SK-N-SH treated with all-trans-retinoic acid at 6 μM for 48 hours (cell line): ENCODE measurements around the gene VPS29.

Experiments used
- ATAC-seq: fragments of 200-7000 bp; cut with Tn5 transposase; 3 replicates; pipeline ENCODE4 v1.9.1; 2020; ENCODE audit warnings: mild to moderate bottlenecking, moderate library complexity
- ARNTL ChIP-seq: fragments of 450-650 bp; formaldehyde crosslinking; IDR thresholded peaks from 2 replicates; pipeline ENCODE4 v1.5.0; 2020; ENCODE audit warnings: low read depth, mild to moderate bottlenecking, moderate library complexity, borderline replicate concordance
- BACH2 ChIP-seq: fragments of 250-450 bp; sonication (Bioruptor Pico); IDR thresholded peaks from 2 replicates; pipeline ENCODE4 v1.9.0; 2021; ENCODE audit warnings: mild to moderate bottlenecking, borderline replicate concordance
- CSDC2 ChIP-seq: fragments of 250-450 bp; sonication (Bioruptor Pico); IDR thresholded peaks from 2 replicates; pipeline ENCODE4 v1.5.0; 2020; ENCODE audit warnings: mild to moderate bottlenecking, moderate library complexity
- ESRRG ChIP-seq: fragments of 250-450 bp; sonication (Bioruptor Pico); IDR thresholded peaks from 2 replicates; pipeline ENCODE4 v1.6.1; 2021; ENCODE audit warnings: mild to moderate bottlenecking
- GLIS3 ChIP-seq: fragments of 250-450 bp; sonication (Bioruptor Pico); IDR thresholded peaks from 2 replicates; pipeline ENCODE4 v1.5.0; 2020; ENCODE audit warnings: mild to moderate bottlenecking, moderate library complexity
- ISL1 ChIP-seq: fragments of 250-450 bp; sonication (Bioruptor Pico); IDR thresholded peaks from 2 replicates; pipeline ENCODE4 v2.1.2; 2022; ENCODE audit warnings: mild to moderate bottlenecking, moderate library complexity
- OSR1 ChIP-seq: fragments of 250-450 bp; sonication (Bioruptor Pico); IDR thresholded peaks from 2 replicates; pipeline ENCODE4 v1.8.0; 2022; ENCODE audit warnings: moderate library complexity, mild to moderate bottlenecking, inconsistent platforms
- PPARA ChIP-seq: fragments of 250-450 bp; sonication (Bioruptor Pico); IDR thresholded peaks from 2 replicates; pipeline ENCODE4 v1.5.0; 2020; ENCODE audit warnings: mild to moderate bottlenecking, borderline replicate concordance
- RARB ChIP-seq: fragments of 250-450 bp; sonication (Bioruptor Pico); IDR thresholded peaks from 2 replicates; pipeline ENCODE4 v1.8.0; 2021; ENCODE audit warnings: mild to moderate bottlenecking, moderate library complexity
- SNAI2 ChIP-seq: fragments of 250-450 bp; sonication (Bioruptor Pico); IDR thresholded peaks from 2 replicates; pipeline ENCODE4 v1.5.0; 2020; ENCODE audit warnings: mild to moderate bottlenecking, moderate library complexity
- TCF4 ChIP-seq: fragments of 250-450 bp; sonication (Bioruptor Pico); IDR thresholded peaks from 2 replicates; pipeline ENCODE4 v1.8.0; 2021; ENCODE audit warnings: mild to moderate bottlenecking, moderate library complexity, borderline replicate concordance
- TOX ChIP-seq: fragments of 250-450 bp; sonication (Bioruptor Pico); IDR thresholded peaks from 2 replicates; pipeline ENCODE4 v1.8.0; 2021; ENCODE audit warnings: mild to moderate bottlenecking, moderate library complexity, borderline replicate concordance
- ZC3H10 ChIP-seq: fragments of 250-450 bp; sonication (Bioruptor Pico); IDR thresholded peaks from 2 replicates; pipeline ENCODE4 v1.5.1; 2021; ENCODE audit warnings: mild to moderate bottlenecking, moderate library complexity
- ZFP30 ChIP-seq: fragments of 450-650 bp; formaldehyde crosslinking; IDR thresholded peaks from 2 replicates; pipeline ENCODE4 v1.5.0; 2022; ENCODE audit warnings: mild to moderate bottlenecking, moderate library complexity
- ZNF565 ChIP-seq: fragments of 450-650 bp; formaldehyde crosslinking; conservative IDR thresholded peaks from 2 replicates; pipeline ENCODE4 v1.5.0; 2020; ENCODE audit warnings: low read depth, mild to moderate bottlenecking, moderate library complexity
- ZNF70 ChIP-seq: fragments of 450-650 bp; formaldehyde crosslinking; IDR thresholded peaks from 2 replicates; pipeline ENCODE4 v1.5.0; 2020; ENCODE audit warnings: mild to moderate bottlenecking, moderate library complexity
- ZNF8 ChIP-seq: fragments of 450-650 bp; formaldehyde crosslinking; IDR thresholded peaks from 2 replicates; pipeline ENCODE4 v1.5.0; 2020; ENCODE audit warnings: mild to moderate bottlenecking, moderate library complexity
- TF ChIP-seq, protein P1 (sequence below): fragments of 250-450 bp; sonication (Bioruptor Pico); IDR thresholded peaks from 2 replicates; pipeline ENCODE4 v1.5.1; 2020; ENCODE audit warnings: low read depth, mild to moderate bottlenecking, moderate library complexity
- TF ChIP-seq, protein P2 (sequence below): fragments of 250-450 bp; sonication (Bioruptor Pico); IDR thresholded peaks from 2 replicates; pipeline ENCODE4 v1.8.0; 2021; ENCODE audit warnings: low read depth, mild to moderate bottlenecking, moderate library complexity, borderline replicate concordance
- TF ChIP-seq, protein P3 (sequence below): fragments of 250-450 bp; sonication (Bioruptor Pico); IDR thresholded peaks from 2 replicates; pipeline ENCODE4 v1.5.1; 2021; ENCODE audit warnings: mild to moderate bottlenecking, moderate library complexity
- TF ChIP-seq, protein P4 (sequence below): fragments of 250-450 bp; sonication (Bioruptor Pico); IDR thresholded peaks from 2 replicates; pipeline ENCODE4 v1.5.0; 2020; ENCODE audit warnings: mild to moderate bottlenecking, moderate library complexity

Gene VPS29

DNA sequence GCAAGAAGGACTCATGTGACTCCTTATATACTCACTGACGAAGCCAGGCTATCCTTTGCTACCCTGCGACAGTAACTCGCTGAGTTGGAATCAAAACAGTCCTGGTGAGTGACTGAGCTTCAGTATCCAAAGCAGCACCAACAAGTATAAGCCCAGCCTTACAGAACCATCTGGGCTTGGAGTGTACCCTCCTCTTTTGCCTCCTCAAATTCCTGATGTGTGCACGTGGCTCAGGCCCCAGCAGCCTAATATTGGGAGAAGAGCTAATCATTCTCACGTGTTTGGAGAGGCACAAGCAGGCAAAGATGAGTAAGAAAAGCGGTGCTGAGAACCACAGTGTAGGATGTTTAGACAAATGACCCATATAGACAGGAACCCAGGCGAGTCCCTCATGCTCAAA is 46.8 kb upstream of the VPS29 start:
- ATAC-seq = no peak
- TF ChIP-seq, protein P1, sequence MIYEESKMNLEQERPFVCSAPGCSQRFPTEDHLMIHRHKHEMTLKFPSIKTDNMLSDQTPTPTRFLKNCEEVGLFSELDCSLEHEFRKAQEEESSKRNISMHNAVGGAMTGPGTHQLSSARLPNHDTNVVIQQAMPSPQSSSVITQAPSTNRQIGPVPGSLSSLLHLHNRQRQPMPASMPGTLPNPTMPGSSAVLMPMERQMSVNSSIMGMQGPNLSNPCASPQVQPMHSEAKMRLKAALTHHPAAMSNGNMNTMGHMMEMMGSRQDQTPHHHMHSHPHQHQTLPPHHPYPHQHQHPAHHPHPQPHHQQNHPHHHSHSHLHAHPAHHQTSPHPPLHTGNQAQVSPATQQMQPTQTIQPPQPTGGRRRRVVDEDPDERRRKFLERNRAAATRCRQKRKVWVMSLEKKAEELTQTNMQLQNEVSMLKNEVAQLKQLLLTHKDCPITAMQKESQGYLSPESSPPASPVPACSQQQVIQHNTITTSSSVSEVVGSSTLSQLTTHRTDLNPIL = no peak
- TF ChIP-seq ZNF70 (CRISPR knock-in tag) = no peak
- TF ChIP-seq ESRRG (CRISPR knock-in tag) = no peak
- TF ChIP-seq, protein P2, sequence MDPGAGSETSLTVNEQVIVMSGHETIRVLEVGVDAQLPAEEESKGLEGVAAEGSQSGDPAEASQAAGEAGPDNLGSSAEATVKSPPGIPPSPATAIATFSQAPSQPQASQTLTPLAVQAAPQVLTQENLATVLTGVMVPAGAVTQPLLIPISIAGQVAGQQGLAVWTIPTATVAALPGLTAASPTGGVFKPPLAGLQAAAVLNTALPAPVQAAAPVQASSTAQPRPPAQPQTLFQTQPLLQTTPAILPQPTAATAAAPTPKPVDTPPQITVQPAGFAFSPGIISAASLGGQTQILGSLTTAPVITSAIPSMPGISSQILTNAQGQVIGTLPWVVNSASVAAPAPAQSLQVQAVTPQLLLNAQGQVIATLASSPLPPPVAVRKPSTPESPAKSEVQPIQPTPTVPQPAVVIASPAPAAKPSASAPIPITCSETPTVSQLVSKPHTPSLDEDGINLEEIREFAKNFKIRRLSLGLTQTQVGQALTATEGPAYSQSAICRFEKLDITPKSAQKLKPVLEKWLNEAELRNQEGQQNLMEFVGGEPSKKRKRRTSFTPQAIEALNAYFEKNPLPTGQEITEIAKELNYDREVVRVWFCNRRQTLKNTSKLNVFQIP (CRISPR knock-in tag) = no peak
- no peak for TF ChIP-seq TCF4 (CRISPR knock-in tag)
- TF ChIP-seq CSDC2 (CRISPR knock-in tag) = no peak
- TF ChIP-seq GLIS3 (CRISPR knock-in tag) = no peak
- no peak for TF ChIP-seq ZC3H10 (CRISPR knock-in tag)
- no peak for TF ChIP-seq ISL1 (CRISPR knock-in tag)
- no peak for TF ChIP-seq OSR1 (CRISPR knock-in tag)
- no peak for TF ChIP-seq SNAI2 (CRISPR knock-in tag)
- TF ChIP-seq, protein P3, sequence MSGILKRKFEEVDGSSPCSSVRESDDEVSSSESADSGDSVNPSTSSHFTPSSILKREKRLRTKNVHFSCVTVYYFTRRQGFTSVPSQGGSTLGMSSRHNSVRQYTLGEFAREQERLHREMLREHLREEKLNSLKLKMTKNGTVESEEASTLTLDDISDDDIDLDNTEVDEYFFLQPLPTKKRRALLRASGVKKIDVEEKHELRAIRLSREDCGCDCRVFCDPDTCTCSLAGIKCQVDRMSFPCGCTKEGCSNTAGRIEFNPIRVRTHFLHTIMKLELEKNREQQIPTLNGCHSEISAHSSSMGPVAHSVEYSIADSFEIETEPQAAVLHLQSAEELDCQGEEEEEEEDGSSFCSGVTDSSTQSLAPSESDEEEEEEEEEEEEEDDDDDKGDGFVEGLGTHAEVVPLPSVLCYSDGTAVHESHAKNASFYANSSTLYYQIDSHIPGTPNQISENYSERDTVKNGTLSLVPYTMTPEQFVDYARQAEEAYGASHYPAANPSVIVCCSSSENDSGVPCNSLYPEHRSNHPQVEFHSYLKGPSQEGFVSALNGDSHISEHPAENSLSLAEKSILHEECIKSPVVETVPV (CRISPR knock-in tag) = no peak

DNA sequence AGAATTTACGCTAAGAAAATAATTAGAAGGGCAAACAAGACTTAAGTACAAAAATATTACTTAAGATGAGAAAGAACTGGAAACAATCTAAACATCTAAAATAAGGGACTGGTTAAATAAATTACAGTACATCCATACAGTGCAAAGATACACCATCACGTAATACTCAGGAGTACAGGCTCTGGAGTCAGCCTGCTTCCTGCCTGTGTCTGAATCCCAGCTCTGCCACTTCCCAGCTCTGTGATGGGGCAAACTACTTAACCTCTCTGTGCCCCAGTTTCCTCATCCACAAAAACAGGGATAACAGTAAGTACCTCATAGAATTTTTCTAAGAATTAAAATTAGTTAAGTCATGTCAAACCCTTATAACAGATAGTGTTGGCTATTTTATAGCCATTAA is 45.2 kb upstream of the VPS29 start:
- ATAC-seq = no peak
- TF ChIP-seq, protein P4, sequence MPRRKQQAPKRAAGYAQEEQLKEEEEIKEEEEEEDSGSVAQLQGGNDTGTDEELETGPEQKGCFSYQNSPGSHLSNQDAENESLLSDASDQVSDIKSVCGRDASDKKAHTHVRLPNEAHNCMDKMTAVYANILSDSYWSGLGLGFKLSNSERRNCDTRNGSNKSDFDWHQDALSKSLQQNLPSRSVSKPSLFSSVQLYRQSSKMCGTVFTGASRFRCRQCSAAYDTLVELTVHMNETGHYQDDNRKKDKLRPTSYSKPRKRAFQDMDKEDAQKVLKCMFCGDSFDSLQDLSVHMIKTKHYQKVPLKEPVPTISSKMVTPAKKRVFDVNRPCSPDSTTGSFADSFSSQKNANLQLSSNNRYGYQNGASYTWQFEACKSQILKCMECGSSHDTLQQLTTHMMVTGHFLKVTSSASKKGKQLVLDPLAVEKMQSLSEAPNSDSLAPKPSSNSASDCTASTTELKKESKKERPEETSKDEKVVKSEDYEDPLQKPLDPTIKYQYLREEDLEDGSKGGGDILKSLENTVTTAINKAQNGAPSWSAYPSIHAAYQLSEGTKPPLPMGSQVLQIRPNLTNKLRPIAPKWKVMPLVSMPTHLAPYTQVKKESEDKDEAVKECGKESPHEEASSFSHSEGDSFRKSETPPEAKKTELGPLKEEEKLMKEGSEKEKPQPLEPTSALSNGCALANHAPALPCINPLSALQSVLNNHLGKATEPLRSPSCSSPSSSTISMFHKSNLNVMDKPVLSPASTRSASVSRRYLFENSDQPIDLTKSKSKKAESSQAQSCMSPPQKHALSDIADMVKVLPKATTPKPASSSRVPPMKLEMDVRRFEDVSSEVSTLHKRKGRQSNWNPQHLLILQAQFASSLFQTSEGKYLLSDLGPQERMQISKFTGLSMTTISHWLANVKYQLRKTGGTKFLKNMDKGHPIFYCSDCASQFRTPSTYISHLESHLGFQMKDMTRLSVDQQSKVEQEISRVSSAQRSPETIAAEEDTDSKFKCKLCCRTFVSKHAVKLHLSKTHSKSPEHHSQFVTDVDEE = no peak
- TF ChIP-seq ZFP30 (CRISPR knock-in tag) (no peak), BACH2 (CRISPR knock-in tag) (no peak), ZNF565 (CRISPR knock-in tag) (no peak), TCF4 (CRISPR knock-in tag) (no peak), PPARA (CRISPR knock-in tag) (no peak), ARNTL (CRISPR knock-in tag) (no peak), TOX (CRISPR knock-in tag) (no peak)
- TF ChIP-seq, protein P3 (CRISPR knock-in tag) = no peak

DNA sequence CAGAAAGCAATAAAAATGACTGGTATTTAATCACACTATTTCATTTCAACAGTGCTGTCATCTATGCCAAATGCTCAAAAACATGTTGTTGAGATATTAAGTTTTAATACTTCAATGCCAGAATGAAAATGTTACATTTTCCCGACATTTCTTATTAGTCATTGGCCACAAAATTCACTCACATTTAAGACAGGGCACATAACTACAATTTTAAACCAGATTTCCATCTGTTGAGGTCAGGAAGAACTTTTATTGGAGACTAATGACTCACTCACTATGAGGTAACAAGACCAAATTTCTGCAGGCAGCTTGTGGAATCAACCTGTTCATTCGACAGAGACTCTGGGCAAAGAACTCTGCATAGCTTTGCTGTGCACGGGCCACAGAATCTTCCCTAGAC is 44.4 kb upstream of the VPS29 start:
- ATAC-seq = peak; percentile 80
- TF ChIP-seq, protein P1 = peak; percentile 51; the same call in 1 of the 2 replicates
- TF ChIP-seq RARB (CRISPR knock-in tag) = no peak
- TF ChIP-seq GLIS3 (CRISPR knock-in tag) = no peak
- TF ChIP-seq, protein P3 (CRISPR knock-in tag) = no peak
- TF ChIP-seq ZC3H10 (CRISPR knock-in tag) = no peak
- peak; percentile 86 for TF ChIP-seq ISL1 (CRISPR knock-in tag)
- no peak for TF ChIP-seq ZNF8
- no peak for TF ChIP-seq BACH2 (CRISPR knock-in tag)
- TF ChIP-seq TCF4 (CRISPR knock-in tag) = no peak
- no peak for TF ChIP-seq ARNTL (CRISPR knock-in tag)
- TF ChIP-seq, protein P4 = no peak
- TF ChIP-seq PPARA (CRISPR knock-in tag) = no peak
